Measurements from ENCODE around the gene PDE4B. TPM values are rescaled to one million over a fixed set of nuclear protein-coding genes. Genes with fewer than 3 reads are reported as not detected.

PDE4B gene
- total RNA-seq (ENCODE audit: low replicate concordance) = 1.2 and 2.4 TPM in 2 replicates

DNA sequence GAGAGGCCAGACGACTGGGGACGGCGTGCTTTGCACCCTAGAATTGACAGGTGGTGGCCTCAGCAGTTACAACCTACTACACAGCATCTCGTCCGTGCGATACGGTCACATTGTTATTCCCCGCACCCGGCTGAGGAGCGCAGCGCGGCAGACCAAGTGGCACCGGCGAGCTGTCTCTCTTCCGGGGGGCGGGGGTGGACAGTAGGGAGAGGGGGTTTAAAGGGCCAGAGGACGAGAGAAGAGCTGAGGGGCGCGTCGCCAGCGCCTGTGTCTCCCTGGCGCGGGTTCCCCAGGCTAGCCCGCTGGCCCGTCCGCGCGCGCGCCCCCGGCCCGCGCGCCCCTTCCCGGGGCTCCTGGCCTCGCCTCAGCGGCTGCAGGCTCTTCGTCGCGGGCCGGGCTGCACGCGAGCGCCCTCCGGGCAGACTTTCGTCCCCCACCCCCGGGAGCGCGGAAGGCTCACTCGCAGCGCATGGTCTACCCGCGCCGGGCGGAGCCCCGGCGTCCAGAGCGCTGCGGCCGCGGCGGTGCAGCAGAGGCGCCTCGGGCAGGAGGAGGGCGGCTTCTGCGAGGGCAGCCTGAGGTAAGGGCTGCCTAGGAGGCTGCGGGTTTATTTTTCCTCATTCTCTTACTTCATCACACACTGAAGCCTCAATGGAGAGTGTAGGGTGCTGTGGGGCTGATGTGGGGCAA, at the start of gene PDE4B:
Gene PDE4B (plus strand): TSS at position 227 of the 690 bp plus-strand sequence.
- Mint-ChIP-seq H3K36me3 (no peaks in the 10 kb centered on the region), H3K9me3 (peaks cover 12% of the 10 kb centered on the region), H3K4me1 (peaks cover 4% of the 10 kb centered on the region), H3K4me3 (peak within 1 kb of the TSS; percentile 91), H3K27ac (no peak within 1 kb of the TSS), H3K27me3 (ENCODE audit: insufficient read depth, low read depth) (peaks cover 35% of the 10 kb centered on the region)
- Histone ChIP-seq H3K9me3 (ENCODE audit: low read depth) (no peaks in the 10 kb centered on the region), H3F3A (ENCODE audit: low read depth) (no peaks in the 10 kb centered on the region), H4K20me1 (ENCODE audit: low read depth) (no peaks in the 10 kb centered on the region), H2AFZ (replicated peaks) (peak within 1 kb of the TSS; percentile 97), H3K36me3 (peaks cover 8% of the 10 kb centered on the region), H3K79me2 (ENCODE audit: low read depth) (no peaks in the 10 kb centered on the region), H3K27ac (no peak within 1 kb of the TSS), H3K4me1 (peaks cover 4% of the 10 kb centered on the region), H3K4me3 (peak within 1 kb of the TSS; percentile 70), H3K4me2 (peak within 1 kb of the TSS; percentile 99), H3K27me3 (peaks cover 82% of the 10 kb centered on the region), H3K9ac (no peak within 1 kb of the TSS)
- DNase-seq (ENCODE audit: low spot score) = peak; percentile 81
- peak; percentile 72 for TF ChIP-seq EZH2 (IDR thresholded peaks at IDR 0.05)
- TF ChIP-seq EZH2phosphoT487 (IDR thresholded peaks at IDR 0.05) = peak; percentile 80
- TF ChIP-seq, protein P1, sequence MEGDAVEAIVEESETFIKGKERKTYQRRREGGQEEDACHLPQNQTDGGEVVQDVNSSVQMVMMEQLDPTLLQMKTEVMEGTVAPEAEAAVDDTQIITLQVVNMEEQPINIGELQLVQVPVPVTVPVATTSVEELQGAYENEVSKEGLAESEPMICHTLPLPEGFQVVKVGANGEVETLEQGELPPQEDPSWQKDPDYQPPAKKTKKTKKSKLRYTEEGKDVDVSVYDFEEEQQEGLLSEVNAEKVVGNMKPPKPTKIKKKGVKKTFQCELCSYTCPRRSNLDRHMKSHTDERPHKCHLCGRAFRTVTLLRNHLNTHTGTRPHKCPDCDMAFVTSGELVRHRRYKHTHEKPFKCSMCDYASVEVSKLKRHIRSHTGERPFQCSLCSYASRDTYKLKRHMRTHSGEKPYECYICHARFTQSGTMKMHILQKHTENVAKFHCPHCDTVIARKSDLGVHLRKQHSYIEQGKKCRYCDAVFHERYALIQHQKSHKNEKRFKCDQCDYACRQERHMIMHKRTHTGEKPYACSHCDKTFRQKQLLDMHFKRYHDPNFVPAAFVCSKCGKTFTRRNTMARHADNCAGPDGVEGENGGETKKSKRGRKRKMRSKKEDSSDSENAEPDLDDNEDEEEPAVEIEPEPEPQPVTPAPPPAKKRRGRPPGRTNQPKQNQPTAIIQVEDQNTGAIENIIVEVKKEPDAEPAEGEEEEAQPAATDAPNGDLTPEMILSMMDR (IDR thresholded peaks at IDR 0.05) = peak; percentile 24

- Histone ChIP-seq H3K27me3 (no peaks in the 10 kb centered on the region), H3K4me2 (no peak overlapping the region), H4K20me1 (ENCODE audit: low read depth) (no peaks in the 10 kb centered on the region), H3K27ac (no peak overlapping the region), H3K79me2 (ENCODE audit: low read depth) (no peaks in the 10 kb centered on the region), H3K9ac (no peak overlapping the region), H3K4me3 (no peak overlapping the region), H3F3A (ENCODE audit: low read depth) (no peaks in the 10 kb centered on the region), H3K36me3 (no peaks in the 10 kb centered on the region), H3K4me1 (no peaks in the 10 kb centered on the region), H2AFZ (replicated peaks) (no peak overlapping the region), H3K9me3 (ENCODE audit: low read depth) (no peaks in the 10 kb centered on the region)
- Mint-ChIP-seq H3K4me3 (no peak overlapping the region), H3K9me3 (peaks cover 20% of the 10 kb centered on the region), H3K4me1 (no peaks in the 10 kb centered on the region), H3K36me3 (no peaks in the 10 kb centered on the region), H3K27ac (no peak overlapping the region), H3K27me3 (ENCODE audit: insufficient read depth, low read depth) (no peaks in the 10 kb centered on the region)
- TF ChIP-seq, protein P1 (IDR thresholded peaks at IDR 0.05) = no peak
- TF ChIP-seq EZH2phosphoT487 (IDR thresholded peaks at IDR 0.05) (no peak), EZH2 (IDR thresholded peaks at IDR 0.05) (no peak)
- DNase-seq (ENCODE audit: low spot score) = no peak
Observed at GRCh38 chr1:65744731-65745130, 48.0 kb upstream of the PDE4B start.

GRCh38 chr1:65751961-65752360, 40.7 kb upstream of the PDE4B start:
- Mint-ChIP-seq H3K4me3 (no peak overlapping the region), H3K36me3 (no peaks in the 10 kb centered on the region), H3K27ac (no peak overlapping the region), H3K4me1 (peaks cover 3% of the 10 kb centered on the region), H3K27me3 (ENCODE audit: insufficient read depth, low read depth) (no peaks in the 10 kb centered on the region), H3K9me3 (no peaks in the 10 kb centered on the region)
- Histone ChIP-seq H3K27me3 (peaks cover 5% of the 10 kb centered on the region), H3K9me3 (ENCODE audit: low read depth) (no peaks in the 10 kb centered on the region), H3K4me2 (no peak overlapping the region), H3K27ac (no peak overlapping the region), H3F3A (ENCODE audit: low read depth) (no peaks in the 10 kb centered on the region), H3K79me2 (ENCODE audit: low read depth) (no peaks in the 10 kb centered on the region), H2AFZ (replicated peaks) (no peak overlapping the region), H3K36me3 (no peaks in the 10 kb centered on the region), H3K4me1 (no peaks in the 10 kb centered on the region), H4K20me1 (ENCODE audit: low read depth) (no peaks in the 10 kb centered on the region), H3K9ac (no peak overlapping the region), H3K4me3 (no peak overlapping the region)
- TF ChIP-seq EZH2 (IDR thresholded peaks at IDR 0.05) (no peak), EZH2phosphoT487 (IDR thresholded peaks at IDR 0.05) (no peak)
- TF ChIP-seq, protein P1 (IDR thresholded peaks at IDR 0.05) = no peak
- no peak for DNase-seq (ENCODE audit: low spot score)
